ENCODE measurements around the gene FOLH1.
"Not testable (repeated sequence)": the region's sequence is repeated elsewhere in the genome, so short reads cannot be mapped to it uniquely, and the experiment has no call there.

FOLH1 gene

DNA sequence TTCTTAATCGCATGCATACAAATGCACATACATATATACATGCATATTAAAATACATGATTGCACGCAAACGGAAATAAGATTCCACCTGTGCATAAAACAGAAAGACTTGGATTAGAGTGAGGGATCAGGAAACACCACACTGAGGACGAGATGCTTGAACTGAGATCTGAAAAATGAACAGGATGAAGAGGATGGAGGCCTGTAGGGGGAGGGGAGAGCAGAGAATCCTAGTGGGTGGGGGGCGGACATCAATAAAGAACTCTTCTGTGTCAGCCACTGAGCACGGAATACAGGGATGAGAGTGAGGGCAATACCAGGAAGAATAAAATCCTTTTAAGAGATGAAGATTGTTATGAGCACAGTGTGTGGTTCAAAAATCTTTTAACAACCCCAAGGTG lies 1.4 kb downstream of the FOLH1 start:
- POLR2A ChIA-PET; H3K36me3 ChIP-seq (ENCODE audit: control insufficient read depth in 4 of 4, insufficient read depth in 4 of 4, low read length in 3 of 4); H3K4me3 ChIP-seq (ENCODE audit: control insufficient read depth in 1 of 7, extremely low read depth in 1 of 7, insufficient read depth in 4 of 7, low read depth in 2 of 7, low read length in 6 of 7); CTCF ChIA-PET; H3K9me3 ChIP-seq (ENCODE audit: control extremely low read depth in 1 of 5, control insufficient read depth in 4 of 5, insufficient read depth in 2 of 5, low read depth in 1 of 5, low read length in 4 of 5); H3K27ac ChIP-seq (ENCODE audit: insufficient read depth in 1 of 2, low read depth in 1 of 2, low read length in 2 of 2, poor library complexity in 1 of 2, severe bottlenecking in 2 of 2); DNase-seq; H3K27me3 ChIP-seq (replicated peaks in 2 of 5; ENCODE audit: control insufficient read depth in 4 of 5, insufficient read depth in 5 of 5, low read length in 4 of 5); H3K4me1 ChIP-seq (ENCODE audit: control extremely low read depth in 1 of 4, control insufficient read depth in 4 of 4, insufficient read depth in 4 of 4, low read length in 3 of 4): not testable (repeated sequence)
- 85% methylated on average over 2 of the region's 6 CpGs for WGBS (ENCODE audit: insufficient coverage)

DNA sequence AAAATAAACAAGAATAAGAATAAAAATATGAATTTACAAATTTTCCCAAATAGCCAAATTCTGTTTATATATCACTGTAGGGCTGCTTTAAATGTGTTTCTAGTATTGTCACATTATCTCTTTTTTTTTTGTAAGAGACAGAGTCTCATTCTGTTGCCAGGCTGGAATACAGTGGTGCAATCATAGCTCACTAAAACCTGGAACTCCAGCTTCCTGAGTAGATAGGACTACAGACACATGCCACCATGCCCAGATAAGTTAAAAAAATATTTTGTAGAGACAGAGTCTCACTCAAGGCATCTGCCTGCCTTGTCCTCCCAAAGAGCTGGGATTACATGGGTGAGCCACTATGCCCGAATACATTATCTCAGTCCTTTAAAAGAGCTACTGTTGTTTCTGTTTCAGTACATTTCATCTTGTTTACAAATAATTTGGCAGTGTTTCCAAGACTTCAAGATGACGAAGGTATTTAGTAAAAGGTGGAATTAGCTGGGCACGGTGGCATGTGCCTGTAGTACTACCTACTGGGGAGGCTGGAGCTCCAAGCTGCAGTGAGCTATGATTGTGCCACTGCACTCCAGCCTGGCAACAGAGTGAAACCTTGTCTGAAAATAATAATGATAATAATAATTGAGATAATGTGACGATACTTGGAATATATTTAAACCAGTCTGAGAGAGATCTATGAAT lies 6.0 kb downstream of the FOLH1 start:
- Histone ChIP-seq H3K27ac (ENCODE audit: insufficient read depth in 1 of 2, low read depth in 1 of 2, low read length in 2 of 2, poor library complexity in 1 of 2, severe bottlenecking in 2 of 2) (no peak overlapping the region), H3K9me3 (ENCODE audit: control extremely low read depth in 1 of 5, control insufficient read depth in 4 of 5, insufficient read depth in 2 of 5, low read depth in 1 of 5, low read length in 4 of 5) (no peaks in the 10 kb centered on the region), H3K36me3 (ENCODE audit: control insufficient read depth in 4 of 4, insufficient read depth in 4 of 4, low read length in 3 of 4) (no peaks in the 10 kb centered on the region), H3K4me1 (ENCODE audit: control extremely low read depth in 1 of 4, control insufficient read depth in 4 of 4, insufficient read depth in 4 of 4, low read length in 3 of 4) (no peaks in the 10 kb centered on the region), H3K4me3 (ENCODE audit: control insufficient read depth in 1 of 7, extremely low read depth in 1 of 7, insufficient read depth in 4 of 7, low read depth in 2 of 7, low read length in 6 of 7) (no peak overlapping the region), H3K27me3 (replicated peaks in 2 of 5; ENCODE audit: control insufficient read depth in 4 of 5, insufficient read depth in 5 of 5, low read length in 4 of 5) (no peaks in the 10 kb centered on the region)
- WGBS (ENCODE audit: insufficient coverage), result 96% methylated on average over 3 of the region's 4 CpGs
- CTCF ChIA-PET, result no interaction called here
- POLR2A ChIA-PET, result no interaction called here
- DNase-seq, result no peak

DNA sequence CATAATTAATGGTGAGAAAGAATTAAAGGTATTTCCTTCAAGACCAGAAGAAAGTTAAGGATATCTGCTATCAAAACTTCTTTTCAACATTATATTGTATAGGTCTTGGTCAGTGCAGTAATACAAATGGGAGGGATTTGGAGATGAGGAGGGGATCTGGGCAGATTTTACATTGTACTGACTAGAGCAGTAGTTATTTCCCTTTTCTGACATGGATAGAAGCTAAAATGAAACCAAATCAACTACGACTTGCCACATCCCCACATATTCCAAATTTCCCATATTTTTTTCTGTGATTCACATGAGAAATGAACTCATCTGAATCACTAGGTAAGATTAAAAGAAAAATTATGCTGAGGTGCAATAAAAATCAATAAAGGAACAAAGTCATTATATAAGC lies 11.6 kb downstream of the FOLH1 start:
- POLR2A ChIA-PET, result not testable (repeated sequence)

DNA sequence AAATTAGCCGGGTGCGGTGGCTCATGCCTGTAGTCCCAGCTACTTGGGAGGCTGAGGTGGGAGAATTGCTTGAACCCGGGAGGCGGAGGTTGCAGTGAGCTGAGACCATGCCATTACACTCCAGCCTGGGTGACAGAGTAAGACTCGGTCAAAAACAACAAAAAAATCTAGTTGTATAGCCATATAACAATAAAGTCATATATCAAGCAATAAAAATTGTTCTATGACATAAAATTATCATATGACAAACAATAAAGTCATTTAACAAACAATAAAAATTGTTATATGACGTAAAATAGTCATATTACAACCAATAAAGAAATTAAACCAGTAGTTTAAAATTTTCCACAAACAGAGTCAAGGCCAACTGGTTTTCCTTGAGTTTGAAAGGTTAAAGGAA lies 12.4 kb downstream of the FOLH1 start:
- no CpG with 5 or more reads among the region's 6 CpGs for WGBS (ENCODE audit: insufficient coverage)
- CTCF ChIA-PET; H3K27me3 ChIP-seq (replicated peaks in 2 of 5; ENCODE audit: control insufficient read depth in 4 of 5, insufficient read depth in 5 of 5, low read length in 4 of 5); DNase-seq; H3K4me3 ChIP-seq (ENCODE audit: control insufficient read depth in 1 of 7, extremely low read depth in 1 of 7, insufficient read depth in 4 of 7, low read depth in 2 of 7, low read length in 6 of 7); POLR2A ChIA-PET; H3K9me3 ChIP-seq (ENCODE audit: control extremely low read depth in 1 of 5, control insufficient read depth in 4 of 5, insufficient read depth in 2 of 5, low read depth in 1 of 5, low read length in 4 of 5); H3K36me3 ChIP-seq (ENCODE audit: control insufficient read depth in 4 of 4, insufficient read depth in 4 of 4, low read length in 3 of 4); H3K4me1 ChIP-seq (ENCODE audit: control extremely low read depth in 1 of 4, control insufficient read depth in 4 of 4, insufficient read depth in 4 of 4, low read length in 3 of 4); H3K27ac ChIP-seq (ENCODE audit: insufficient read depth in 1 of 2, low read depth in 1 of 2, low read length in 2 of 2, poor library complexity in 1 of 2, severe bottlenecking in 2 of 2): not testable (repeated sequence)

More for the DNA sequence above, 11.6 kb downstream of the FOLH1 start:
- H3K4me3 ChIP-seq (ENCODE audit: control insufficient read depth in 1 of 7, extremely low read depth in 1 of 7, insufficient read depth in 4 of 7, low read depth in 2 of 7, low read length in 6 of 7); DNase-seq; H3K27ac ChIP-seq (ENCODE audit: insufficient read depth in 1 of 2, low read depth in 1 of 2, low read length in 2 of 2, poor library complexity in 1 of 2, severe bottlenecking in 2 of 2); H3K36me3 ChIP-seq (ENCODE audit: control insufficient read depth in 4 of 4, insufficient read depth in 4 of 4, low read length in 3 of 4); H3K9me3 ChIP-seq (ENCODE audit: control extremely low read depth in 1 of 5, control insufficient read depth in 4 of 5, insufficient read depth in 2 of 5, low read depth in 1 of 5, low read length in 4 of 5); H3K27me3 ChIP-seq (replicated peaks in 2 of 5; ENCODE audit: control insufficient read depth in 4 of 5, insufficient read depth in 5 of 5, low read length in 4 of 5); H3K4me1 ChIP-seq (ENCODE audit: control extremely low read depth in 1 of 4, control insufficient read depth in 4 of 4, insufficient read depth in 4 of 4, low read length in 3 of 4); CTCF ChIA-PET: not testable (repeated sequence)
- WGBS (ENCODE audit: insufficient coverage), result no CpG with 5 or more reads among the region's 1 CpG

DNA sequence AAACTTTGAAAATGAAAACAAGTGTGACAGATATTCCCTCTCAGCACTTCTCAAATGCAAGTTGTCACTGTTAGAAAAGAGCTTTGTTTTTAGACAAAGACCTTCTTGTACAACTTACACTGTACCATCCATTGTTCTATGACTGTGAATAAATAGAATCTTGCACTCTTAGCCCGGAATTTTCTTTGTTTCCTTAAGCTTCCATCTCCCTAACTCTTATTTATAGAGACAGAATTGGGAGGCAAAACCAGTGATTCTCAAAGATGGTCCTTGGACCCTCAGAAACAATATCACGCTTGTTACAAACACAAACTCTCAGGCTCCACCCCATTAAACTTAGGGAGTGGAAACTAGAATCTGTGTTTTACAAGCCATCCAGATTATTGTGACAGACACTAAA lies 18.1 kb downstream of the FOLH1 start:
- DNase-seq; H3K27me3 ChIP-seq (replicated peaks in 2 of 5; ENCODE audit: control insufficient read depth in 4 of 5, insufficient read depth in 5 of 5, low read length in 4 of 5); H3K36me3 ChIP-seq (ENCODE audit: control insufficient read depth in 4 of 4, insufficient read depth in 4 of 4, low read length in 3 of 4); H3K9me3 ChIP-seq (ENCODE audit: control extremely low read depth in 1 of 5, control insufficient read depth in 4 of 5, insufficient read depth in 2 of 5, low read depth in 1 of 5, low read length in 4 of 5); H3K4me3 ChIP-seq (ENCODE audit: control insufficient read depth in 1 of 7, extremely low read depth in 1 of 7, insufficient read depth in 4 of 7, low read depth in 2 of 7, low read length in 6 of 7); H3K4me1 ChIP-seq (ENCODE audit: control extremely low read depth in 1 of 4, control insufficient read depth in 4 of 4, insufficient read depth in 4 of 4, low read length in 3 of 4); CTCF ChIA-PET; H3K27ac ChIP-seq (ENCODE audit: insufficient read depth in 1 of 2, low read depth in 1 of 2, low read length in 2 of 2, poor library complexity in 1 of 2, severe bottlenecking in 2 of 2); POLR2A ChIA-PET: not testable (repeated sequence)
- WGBS (ENCODE audit: insufficient coverage), result no CpG with 5 or more reads among the region's 2 CpGs

DNA sequence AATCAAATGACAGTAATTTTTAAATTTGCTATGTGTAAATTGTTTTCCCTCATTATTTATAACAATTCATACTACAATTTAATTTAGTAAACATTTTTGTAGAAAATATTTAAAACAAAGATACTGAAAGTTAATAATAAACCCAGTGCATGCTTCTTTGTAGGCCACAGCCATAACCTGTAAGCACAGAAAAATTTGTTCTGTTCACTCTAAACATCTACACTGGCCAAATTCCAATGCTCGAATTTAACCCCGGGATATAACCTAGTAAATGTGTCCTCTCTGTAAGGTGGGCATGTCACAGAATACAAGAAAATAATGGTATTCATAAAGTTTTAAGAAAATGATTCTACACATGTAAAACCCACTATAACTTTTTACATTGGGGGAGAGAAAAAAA lies 22.2 kb downstream of the FOLH1 start:
- H3K27ac ChIP-seq (ENCODE audit: insufficient read depth in 1 of 2, low read depth in 1 of 2, low read length in 2 of 2, poor library complexity in 1 of 2, severe bottlenecking in 2 of 2); H3K27me3 ChIP-seq (replicated peaks in 2 of 5; ENCODE audit: control insufficient read depth in 4 of 5, insufficient read depth in 5 of 5, low read length in 4 of 5); CTCF ChIA-PET; DNase-seq; H3K4me1 ChIP-seq (ENCODE audit: control extremely low read depth in 1 of 4, control insufficient read depth in 4 of 4, insufficient read depth in 4 of 4, low read length in 3 of 4); H3K36me3 ChIP-seq (ENCODE audit: control insufficient read depth in 4 of 4, insufficient read depth in 4 of 4, low read length in 3 of 4); H3K9me3 ChIP-seq (ENCODE audit: control extremely low read depth in 1 of 5, control insufficient read depth in 4 of 5, insufficient read depth in 2 of 5, low read depth in 1 of 5, low read length in 4 of 5); H3K4me3 ChIP-seq (ENCODE audit: control insufficient read depth in 1 of 7, extremely low read depth in 1 of 7, insufficient read depth in 4 of 7, low read depth in 2 of 7, low read length in 6 of 7); POLR2A ChIA-PET: not testable (repeated sequence)
- no CpG with 5 or more reads among the region's 2 CpGs for WGBS (ENCODE audit: insufficient coverage)

DNA sequence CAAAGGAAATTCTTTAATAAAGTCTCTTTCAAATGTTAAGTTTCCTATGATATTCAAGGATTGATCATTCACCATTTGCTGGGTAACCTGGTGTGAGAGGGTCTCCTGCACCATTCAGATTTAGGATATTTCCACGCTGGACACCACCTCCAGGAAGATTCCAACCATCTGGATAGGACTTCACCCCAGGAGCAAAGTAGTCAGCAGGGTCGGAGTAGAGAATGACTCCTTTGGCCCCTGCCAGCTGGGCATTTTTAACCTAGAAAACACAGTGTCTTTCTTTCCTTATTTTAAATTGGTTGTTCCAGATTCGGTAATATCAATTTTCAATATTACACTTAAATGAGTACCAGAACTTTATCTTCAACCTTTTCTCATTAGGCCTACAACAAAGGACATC lies 22.8 kb downstream of the FOLH1 start:
- DNase-seq; H3K27me3 ChIP-seq (replicated peaks in 2 of 5; ENCODE audit: control insufficient read depth in 4 of 5, insufficient read depth in 5 of 5, low read length in 4 of 5); POLR2A ChIA-PET; H3K9me3 ChIP-seq (ENCODE audit: control extremely low read depth in 1 of 5, control insufficient read depth in 4 of 5, insufficient read depth in 2 of 5, low read depth in 1 of 5, low read length in 4 of 5); H3K4me3 ChIP-seq (ENCODE audit: control insufficient read depth in 1 of 7, extremely low read depth in 1 of 7, insufficient read depth in 4 of 7, low read depth in 2 of 7, low read length in 6 of 7); H3K36me3 ChIP-seq (ENCODE audit: control insufficient read depth in 4 of 4, insufficient read depth in 4 of 4, low read length in 3 of 4); H3K27ac ChIP-seq (ENCODE audit: insufficient read depth in 1 of 2, low read depth in 1 of 2, low read length in 2 of 2, poor library complexity in 1 of 2, severe bottlenecking in 2 of 2); CTCF ChIA-PET; H3K4me1 ChIP-seq (ENCODE audit: control extremely low read depth in 1 of 4, control insufficient read depth in 4 of 4, insufficient read depth in 4 of 4, low read length in 3 of 4): not testable (repeated sequence)
- WGBS (ENCODE audit: insufficient coverage), result 100% methylated on average over 1 of the region's 3 CpGs

Measured in common myeloid progenitor, CD34-positive (primary cell).